ENCODE results near the gene CHD5.

CHD5 gene

GRCh38 chr1:6113116-6113515, 67.0 kb downstream of the CHD5 start:
- no peak for DNase-seq (ENCODE audit: low read depth in 2 of 2)

GRCh38 chr1:6112690-6113005, 67.5 kb downstream of the CHD5 start:
- DNase-seq (ENCODE audit: low read depth in 2 of 2): no peak

GRCh38 chr1:6111991-6112689, 68.0 kb downstream of the CHD5 start:
- no peak for DNase-seq (ENCODE audit: low read depth in 2 of 2)

- no peak for DNase-seq (ENCODE audit: low read depth in 2 of 2)
These were observed 68.5 kb downstream of the CHD5 start for GRCh38 chr1:6111571-6111970.

GRCh38 chr1:6110326-6110725, 69.8 kb downstream of the CHD5 start:
- no peak for DNase-seq (ENCODE audit: low read depth in 2 of 2)

- no peak for DNase-seq (ENCODE audit: low read depth in 2 of 2)
These were observed 70.4 kb downstream of the CHD5 start for GRCh38 chr1:6109688-6110087.

GRCh38 chr1:6108937-6109614, 71.0 kb downstream of the CHD5 start:
- DNase-seq (ENCODE audit: low read depth in 2 of 2): no peak

GRCh38 chr1:6108476-6108875, 71.6 kb downstream of the CHD5 start:
- DNase-seq (ENCODE audit: low read depth in 2 of 2): no peak

- DNase-seq (ENCODE audit: low read depth in 2 of 2): no peak
These were observed 72.4 kb downstream of the CHD5 start for GRCh38 chr1:6107409-6108356.

- no peak for DNase-seq (ENCODE audit: low read depth in 2 of 2)
These were observed 73.1 kb downstream of the CHD5 start for GRCh38 chr1:6106977-6107376.

GRCh38 chr1:6106321-6106731, 73.8 kb downstream of the CHD5 start:
- DNase-seq (ENCODE audit: low read depth in 2 of 2): no peak

- DNase-seq (ENCODE audit: low read depth in 2 of 2): no peak
These were observed 74.4 kb downstream of the CHD5 start for GRCh38 chr1:6105763-6106162.

GRCh38 chr1:6105218-6105679, 74.9 kb downstream of the CHD5 start:
- no peak for DNase-seq (ENCODE audit: low read depth in 2 of 2)

GRCh38 chr1:6104631-6105030, 75.5 kb downstream of the CHD5 start:
- DNase-seq (ENCODE audit: low read depth in 2 of 2): no peak

GRCh38 chr1:6103854-6104530, 76.1 kb downstream of the CHD5 start:
- no peak for DNase-seq (ENCODE audit: low read depth in 2 of 2)

GRCh38 chr1:6103111-6103853, 76.8 kb downstream of the CHD5 start:
- no peak for DNase-seq (ENCODE audit: low read depth in 2 of 2)

- DNase-seq (ENCODE audit: low read depth in 2 of 2): no peak
These were observed 77.6 kb downstream of the CHD5 start for GRCh38 chr1:6102532-6102845.

GRCh38 chr1:6101826-6102531, 78.1 kb downstream of the CHD5 start:
- no peak for DNase-seq (ENCODE audit: low read depth in 2 of 2)

GRCh38 chr1:6100861-6101783, 79.0 kb downstream of the CHD5 start:
- DNase-seq (ENCODE audit: low read depth in 2 of 2): no peak
